Mesothelial cell of epicardium (in vitro differentiated cells): Measurements from ENCODE around the gene ANK2. TPM values are rescaled to one million over a fixed set of nuclear protein-coding genes. Genes with fewer than 3 reads are reported as not detected.
A peak's percentile ranks its signal among the peaks of the same experiment; 100 is the strongest.

ENCODE experiments used
- DNase-seq, 2 experiments: peaks; one replicate each; pipeline ENCODE4 v3.0.0; 2021; ENCODE audit warnings: low spot score in 2 of 2; ENCODE audit not compliant: unreplicated experiment in 2 of 2
- H3K27ac Mint-ChIP-seq: 2 replicates; pipeline ENCODE4 v1.8.0; 2021; ENCODE audit warnings: mixed read lengths
- H3K27me3 Mint-ChIP-seq: 2 replicates; pipeline ENCODE4 v1.8.0; 2021; ENCODE audit warnings: low read depth, mixed read lengths
- H3K36me3 Mint-ChIP-seq: 2 replicates; pipeline ENCODE4 v1.8.0; 2021; ENCODE audit warnings: mixed read lengths
- H3K4me1 Mint-ChIP-seq: 2 replicates; pipeline ENCODE4 v1.8.0; 2021; ENCODE audit warnings: mixed read lengths
- H3K4me3 Mint-ChIP-seq: 2 replicates; pipeline ENCODE4 v1.8.0; 2021; ENCODE audit warnings: mild to moderate bottlenecking, moderate library complexity, mixed read lengths
- H3K9me3 Mint-ChIP-seq: 2 replicates; pipeline ENCODE4 v1.8.0; 2021; ENCODE audit warnings: mixed read lengths
- CTCF ChIP-seq: fragments of 200-600 bp; sonication (generic); IDR thresholded peaks from one replicate; pipeline ENCODE4 v1.5.0; 2021; ENCODE audit warnings: antibody characterized with exemption; ENCODE audit not compliant: unreplicated experiment
- total RNA-seq: library from RNA; stranded (reverse); gene quantifications from 3 replicates; pipeline ENCODE4 v1.2.1, GENCODE V29; 2021

Gene ANK2
- total RNA-seq, 1 donor from 2014 or later: 9.2 TPM

- H3K27ac Mint-ChIP-seq: no peak overlapping the region
- no peak for DNase-seq
- no peaks in the 10 kb centered on the region for H3K36me3 Mint-ChIP-seq
Measured at GRCh38 chr4:113209652-113210320, 160.3 kb downstream of the ANK2 start.

GRCh38 chr4:113212613-113213012 lies 163.2 kb downstream of the ANK2 start:
- no peak overlapping the region for H3K27ac Mint-ChIP-seq
- TF ChIP-seq CTCF: no peak
- H3K4me3 Mint-ChIP-seq: no peak overlapping the region
- H3K27me3 Mint-ChIP-seq: no peaks in the 10 kb centered on the region
- no peaks in the 10 kb centered on the region for H3K9me3 Mint-ChIP-seq
- peaks cover 9% of the 10 kb centered on the region for H3K4me1 Mint-ChIP-seq
- no peak for DNase-seq
- no peaks in the 10 kb centered on the region for H3K36me3 Mint-ChIP-seq

More at GRCh38 chr4:113209652-113210320, 160.3 kb downstream of the ANK2 start:
- Mint-ChIP-seq H3K4me1 (peaks cover 9% of the 10 kb centered on the region), H3K9me3 (peaks cover 3% of the 10 kb centered on the region), H3K4me3 (no peak overlapping the region), H3K27me3 (no peaks in the 10 kb centered on the region)
- no peak for TF ChIP-seq CTCF

GRCh38 chr4:113221990-113222389 lies 172.5 kb downstream of the ANK2 start:
- peaks cover 12% of the 10 kb centered on the region for H3K9me3 Mint-ChIP-seq
- DNase-seq: no peak
- H3K27ac Mint-ChIP-seq: peak overlapping the region; percentile 37
- H3K4me3 Mint-ChIP-seq: no peak overlapping the region
- H3K27me3 Mint-ChIP-seq: no peaks in the 10 kb centered on the region
- H3K4me1 Mint-ChIP-seq: peaks cover 13% of the 10 kb centered on the region
- TF ChIP-seq CTCF: no peak
- no peaks in the 10 kb centered on the region for H3K36me3 Mint-ChIP-seq

- no peaks in the 10 kb centered on the region for H3K27me3 Mint-ChIP-seq
- TF ChIP-seq CTCF: no peak
- H3K9me3 Mint-ChIP-seq: peaks cover 12% of the 10 kb centered on the region
- peak overlapping the region; percentile 33 for H3K27ac Mint-ChIP-seq
- no peaks in the 10 kb centered on the region for H3K36me3 Mint-ChIP-seq
- H3K4me3 Mint-ChIP-seq: no peak overlapping the region
- peaks cover 13% of the 10 kb centered on the region for H3K4me1 Mint-ChIP-seq
- no peak for DNase-seq
Measured at GRCh38 chr4:113222471-113222870, 173.0 kb downstream of the ANK2 start.

- H3K9me3 Mint-ChIP-seq: peaks cover 8% of the 10 kb centered on the region
- no peak for TF ChIP-seq CTCF
- H3K27me3 Mint-ChIP-seq: no peaks in the 10 kb centered on the region
- H3K4me3 Mint-ChIP-seq: no peak overlapping the region
- H3K36me3 Mint-ChIP-seq: no peaks in the 10 kb centered on the region
- peaks cover 13% of the 10 kb centered on the region for H3K4me1 Mint-ChIP-seq
- H3K27ac Mint-ChIP-seq: no peak overlapping the region
- DNase-seq: no peak
Measured at GRCh38 chr4:113223001-113223400, 173.5 kb downstream of the ANK2 start.
